ENCODE data around the gene CACNA1D.

The CACNA1D gene

DNA sequence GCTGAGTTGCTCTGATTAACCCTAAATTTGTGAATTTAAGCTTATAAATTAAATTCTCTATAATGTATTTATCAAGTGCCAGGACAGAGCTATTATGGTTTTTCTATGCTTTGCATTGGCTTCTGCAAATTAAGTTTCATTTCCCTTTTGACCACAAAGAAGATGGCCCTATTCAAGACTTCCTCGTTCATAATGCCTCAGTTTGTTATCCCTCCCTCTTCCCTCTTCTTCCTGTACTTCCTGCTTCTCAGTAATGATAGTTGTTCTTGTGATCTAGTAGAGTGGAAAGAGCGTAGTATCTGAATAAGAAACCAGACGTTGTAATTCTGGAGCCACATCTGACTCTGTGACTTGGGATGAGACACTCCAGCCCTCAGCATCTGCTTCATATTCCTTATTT, 118.7 kb downstream of the CACNA1D start:
- TF ChIP-seq, protein P1, sequence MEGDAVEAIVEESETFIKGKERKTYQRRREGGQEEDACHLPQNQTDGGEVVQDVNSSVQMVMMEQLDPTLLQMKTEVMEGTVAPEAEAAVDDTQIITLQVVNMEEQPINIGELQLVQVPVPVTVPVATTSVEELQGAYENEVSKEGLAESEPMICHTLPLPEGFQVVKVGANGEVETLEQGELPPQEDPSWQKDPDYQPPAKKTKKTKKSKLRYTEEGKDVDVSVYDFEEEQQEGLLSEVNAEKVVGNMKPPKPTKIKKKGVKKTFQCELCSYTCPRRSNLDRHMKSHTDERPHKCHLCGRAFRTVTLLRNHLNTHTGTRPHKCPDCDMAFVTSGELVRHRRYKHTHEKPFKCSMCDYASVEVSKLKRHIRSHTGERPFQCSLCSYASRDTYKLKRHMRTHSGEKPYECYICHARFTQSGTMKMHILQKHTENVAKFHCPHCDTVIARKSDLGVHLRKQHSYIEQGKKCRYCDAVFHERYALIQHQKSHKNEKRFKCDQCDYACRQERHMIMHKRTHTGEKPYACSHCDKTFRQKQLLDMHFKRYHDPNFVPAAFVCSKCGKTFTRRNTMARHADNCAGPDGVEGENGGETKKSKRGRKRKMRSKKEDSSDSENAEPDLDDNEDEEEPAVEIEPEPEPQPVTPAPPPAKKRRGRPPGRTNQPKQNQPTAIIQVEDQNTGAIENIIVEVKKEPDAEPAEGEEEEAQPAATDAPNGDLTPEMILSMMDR (conservative IDR thresholded peaks at IDR 0.05; ENCODE audit: control insufficient read depth, insufficient read depth, low read depth, low read length), result no peak
- DNase-seq (ENCODE audit: low read depth), result no peak

DNA sequence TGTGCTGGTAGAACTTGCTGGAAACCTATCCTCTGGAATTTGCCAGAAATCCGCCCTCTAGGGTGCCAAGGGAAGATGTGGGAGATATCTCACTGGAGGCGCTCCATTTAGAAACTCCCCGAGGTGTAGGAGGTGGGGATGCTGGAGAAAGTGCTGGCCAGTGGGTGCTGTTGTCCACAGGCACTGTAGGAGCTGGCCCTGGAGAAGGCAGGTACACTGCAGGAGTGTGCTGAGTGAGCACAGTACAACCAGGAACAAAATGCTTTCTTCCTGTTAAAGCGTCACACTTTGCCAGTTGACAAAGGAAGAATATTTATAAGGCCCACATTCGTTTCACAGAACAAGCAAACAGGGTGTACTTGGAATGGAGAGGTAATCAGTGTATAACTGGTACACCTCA, 119.9 kb downstream of the CACNA1D start:
- TF ChIP-seq, protein P1 (conservative IDR thresholded peaks at IDR 0.05; ENCODE audit: control insufficient read depth, insufficient read depth, low read depth, low read length), result no peak
- DNase-seq (ENCODE audit: low read depth), result no peak
- H3K4me3 ChIP-seq (ENCODE audit: control insufficient read depth, low read depth, low read length), result no peak overlapping the region

More for the DNA sequence above, 118.7 kb downstream of the CACNA1D start:
- H3K4me3 ChIP-seq (ENCODE audit: control insufficient read depth, low read depth, low read length), result no peak overlapping the region

DNA sequence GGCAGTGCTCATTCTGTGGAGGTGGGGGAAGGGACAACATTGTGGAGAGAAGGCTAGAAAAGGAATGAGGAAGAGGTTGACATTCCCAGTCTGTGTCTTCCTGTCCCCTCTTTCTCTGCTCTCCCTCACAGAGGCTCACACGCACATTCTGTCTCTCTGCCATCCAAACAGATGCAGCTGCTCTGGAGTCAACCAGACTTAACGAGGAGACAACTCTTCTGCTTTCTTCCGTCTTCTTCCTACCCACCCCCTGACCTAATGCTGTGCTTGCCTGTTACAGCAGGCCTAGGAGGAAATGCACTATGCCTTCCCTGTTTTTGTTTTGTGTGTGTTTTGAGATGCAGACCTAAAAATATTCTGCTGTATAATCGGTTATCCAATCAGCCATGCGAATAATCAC, 121.9 kb downstream of the CACNA1D start:
- TF ChIP-seq, protein P1 (conservative IDR thresholded peaks at IDR 0.05; ENCODE audit: control insufficient read depth, insufficient read depth, low read depth, low read length), result no peak
- DNase-seq (ENCODE audit: low read depth), result no peak
- H3K4me3 ChIP-seq (ENCODE audit: control insufficient read depth, low read depth, low read length), result no peak overlapping the region

DNA sequence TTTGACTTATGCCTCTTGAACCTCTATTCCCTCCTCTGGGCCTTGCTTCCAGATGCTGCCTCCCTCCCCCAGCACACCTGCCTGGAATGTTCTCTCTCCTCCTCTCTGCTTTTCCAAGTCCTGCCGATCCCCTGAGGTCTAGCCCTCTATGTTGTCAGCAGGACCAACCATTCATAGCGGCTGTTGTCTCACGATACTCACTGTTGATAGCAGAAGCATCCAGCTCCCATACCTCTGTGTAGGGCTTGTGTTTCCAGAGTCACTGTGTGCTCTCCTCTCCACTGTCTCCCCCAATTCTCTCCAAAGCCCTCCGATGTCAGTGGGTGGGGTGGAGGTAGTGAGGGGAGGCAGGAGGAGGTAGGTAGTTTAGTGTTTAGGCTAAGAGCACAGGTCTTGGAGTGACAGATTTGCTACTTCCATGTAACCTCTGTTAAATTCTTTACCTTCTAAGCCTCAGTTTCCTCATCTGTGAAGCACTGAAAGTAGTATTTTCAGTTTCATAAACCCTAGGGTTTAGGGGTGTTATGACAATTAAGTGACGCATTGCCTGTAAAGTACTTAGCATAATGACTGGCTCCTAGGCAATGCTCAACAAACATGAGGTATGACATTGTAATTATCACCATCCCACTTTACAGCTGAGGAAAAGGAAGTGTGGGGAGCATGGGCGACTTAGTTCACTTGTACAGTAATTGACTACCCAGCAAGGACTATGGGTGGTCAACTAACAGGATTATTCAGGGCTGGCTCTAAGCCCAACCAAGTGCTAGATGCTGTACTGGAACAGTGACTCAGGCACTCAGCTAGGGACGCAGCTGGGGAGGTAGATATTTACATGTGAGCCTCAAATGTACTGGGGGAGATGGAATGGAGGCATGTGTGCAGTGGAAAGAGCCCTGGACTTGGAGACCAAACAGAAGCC, 122.8 kb downstream of the CACNA1D start:
- DNase-seq (ENCODE audit: low read depth), result peak; percentile 5
- TF ChIP-seq, protein P1 (conservative IDR thresholded peaks at IDR 0.05; ENCODE audit: control insufficient read depth, insufficient read depth, low read depth, low read length), result no peak
- no peak overlapping the region for H3K4me3 ChIP-seq (ENCODE audit: control insufficient read depth, low read depth, low read length)

DNA sequence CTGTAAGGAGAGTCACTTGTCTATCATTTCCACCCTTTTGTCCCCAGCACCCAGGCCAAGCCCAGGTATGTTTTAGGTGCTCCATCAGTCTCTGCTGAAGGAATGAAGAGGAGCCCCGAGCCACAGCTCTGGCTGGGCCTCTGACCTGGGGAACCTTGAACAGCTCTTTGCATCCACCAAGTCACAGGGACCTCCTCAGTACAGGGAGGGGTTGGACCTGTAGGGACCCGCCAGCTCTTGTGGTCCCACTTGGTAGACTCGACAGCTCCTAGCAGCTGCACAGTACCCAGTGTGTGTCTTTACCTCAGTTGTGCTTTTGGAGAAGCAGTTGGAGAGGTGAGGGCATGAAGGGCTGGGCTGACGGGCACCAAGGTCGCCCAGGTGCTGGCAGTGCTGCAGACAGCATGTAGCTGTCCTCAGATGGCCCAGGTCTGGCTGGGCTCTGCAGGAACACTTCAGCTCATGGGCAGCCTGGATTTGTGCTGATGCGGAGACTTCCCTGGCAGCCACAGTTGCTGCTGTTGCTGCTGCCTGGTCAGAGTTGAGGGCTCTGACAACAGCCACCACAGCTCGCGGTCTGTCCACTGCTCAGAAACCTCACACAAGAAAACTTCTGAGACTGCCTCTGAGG, 123.6 kb downstream of the CACNA1D start:
- H3K4me3 ChIP-seq (ENCODE audit: control insufficient read depth, low read depth, low read length), result no peak overlapping the region
- DNase-seq (ENCODE audit: low read depth), result no peak
- TF ChIP-seq, protein P1 (conservative IDR thresholded peaks at IDR 0.05; ENCODE audit: control insufficient read depth, insufficient read depth, low read depth, low read length), result no peak

DNA sequence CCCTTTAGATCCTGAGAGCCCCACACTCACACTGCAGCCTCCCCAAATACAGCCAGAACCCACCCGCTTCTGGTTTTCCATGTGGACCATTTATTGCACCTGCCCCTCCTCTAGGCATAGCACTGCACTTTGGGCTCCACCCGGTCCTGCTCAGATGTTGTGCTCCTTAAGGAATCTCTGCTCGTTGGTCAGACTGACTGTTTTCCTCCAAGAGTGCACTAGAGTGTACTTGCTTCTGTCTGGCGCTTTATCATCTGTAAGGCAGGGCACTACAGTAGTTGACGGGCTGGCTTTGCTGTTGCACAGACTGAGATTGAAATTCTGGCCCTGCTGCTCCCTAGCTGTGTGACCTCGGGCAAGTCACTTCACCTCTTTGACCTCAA, 124.1 kb downstream of the CACNA1D start:
- TF ChIP-seq, protein P1 (conservative IDR thresholded peaks at IDR 0.05; ENCODE audit: control insufficient read depth, insufficient read depth, low read depth, low read length), result no peak
- no peak overlapping the region for H3K4me3 ChIP-seq (ENCODE audit: control insufficient read depth, low read depth, low read length)
- DNase-seq (ENCODE audit: low read depth), result no peak
